ENCODE measurements around the gene DHX36. TPM values are rescaled to one million over a fixed set of nuclear protein-coding genes. Genes with fewer than 3 reads are reported as not detected.

DHX36 gene
- total RNA-seq, 6 experiments from 2014 or later: 17.6 to 39.1 (median 22.7) TPM

DNA sequence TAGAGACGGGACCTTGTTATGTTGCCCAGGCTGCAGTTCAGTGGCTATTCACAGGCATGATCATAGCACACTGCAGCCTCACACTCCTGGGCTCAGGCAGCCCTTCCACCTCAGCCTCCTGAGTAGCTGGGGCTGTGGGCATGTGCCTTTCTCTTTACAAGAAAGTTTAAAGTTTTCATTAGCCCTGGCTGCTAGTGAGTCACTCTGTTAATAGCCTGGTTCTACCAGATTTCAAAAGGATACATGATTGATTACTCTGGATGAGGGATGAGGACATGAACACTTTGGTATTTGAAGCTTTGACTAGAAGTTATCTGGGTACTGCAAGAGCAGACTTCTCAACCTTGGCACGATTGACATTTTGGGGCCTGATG is 95.1 kb downstream of the DHX36 start:
- Histone ChIP-seq H3K9me3 (no peaks in the 10 kb centered on the region), H3K36me3 (peaks cover 0 to 18% (median 5%) of the 10 kb centered on the region in 4 donors), H3K4me3 (no peak overlapping the region), H3K4me1 (no peaks in the 10 kb centered on the region), H3K27me3 (no peaks in the 10 kb centered on the region), H3K27ac (no peak overlapping the region)
- DNase-seq (no peak), ATAC-seq (no peak)
- intact Hi-C loops (cut with DNase I): no loop called here
- 79% methylated on average over 2 of the region's 2 CpGs for WGBS (ENCODE audit: insufficient coverage, low coverage, low lambda C conversion rate, missing lambda C conversion rate)
- TF ChIP-seq POLR2A (IDR thresholded peaks at IDR 0.05): no peak
- TF ChIP-seq, protein P1, sequence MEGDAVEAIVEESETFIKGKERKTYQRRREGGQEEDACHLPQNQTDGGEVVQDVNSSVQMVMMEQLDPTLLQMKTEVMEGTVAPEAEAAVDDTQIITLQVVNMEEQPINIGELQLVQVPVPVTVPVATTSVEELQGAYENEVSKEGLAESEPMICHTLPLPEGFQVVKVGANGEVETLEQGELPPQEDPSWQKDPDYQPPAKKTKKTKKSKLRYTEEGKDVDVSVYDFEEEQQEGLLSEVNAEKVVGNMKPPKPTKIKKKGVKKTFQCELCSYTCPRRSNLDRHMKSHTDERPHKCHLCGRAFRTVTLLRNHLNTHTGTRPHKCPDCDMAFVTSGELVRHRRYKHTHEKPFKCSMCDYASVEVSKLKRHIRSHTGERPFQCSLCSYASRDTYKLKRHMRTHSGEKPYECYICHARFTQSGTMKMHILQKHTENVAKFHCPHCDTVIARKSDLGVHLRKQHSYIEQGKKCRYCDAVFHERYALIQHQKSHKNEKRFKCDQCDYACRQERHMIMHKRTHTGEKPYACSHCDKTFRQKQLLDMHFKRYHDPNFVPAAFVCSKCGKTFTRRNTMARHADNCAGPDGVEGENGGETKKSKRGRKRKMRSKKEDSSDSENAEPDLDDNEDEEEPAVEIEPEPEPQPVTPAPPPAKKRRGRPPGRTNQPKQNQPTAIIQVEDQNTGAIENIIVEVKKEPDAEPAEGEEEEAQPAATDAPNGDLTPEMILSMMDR (IDR thresholded peaks at IDR 0.05): no peak

DNA sequence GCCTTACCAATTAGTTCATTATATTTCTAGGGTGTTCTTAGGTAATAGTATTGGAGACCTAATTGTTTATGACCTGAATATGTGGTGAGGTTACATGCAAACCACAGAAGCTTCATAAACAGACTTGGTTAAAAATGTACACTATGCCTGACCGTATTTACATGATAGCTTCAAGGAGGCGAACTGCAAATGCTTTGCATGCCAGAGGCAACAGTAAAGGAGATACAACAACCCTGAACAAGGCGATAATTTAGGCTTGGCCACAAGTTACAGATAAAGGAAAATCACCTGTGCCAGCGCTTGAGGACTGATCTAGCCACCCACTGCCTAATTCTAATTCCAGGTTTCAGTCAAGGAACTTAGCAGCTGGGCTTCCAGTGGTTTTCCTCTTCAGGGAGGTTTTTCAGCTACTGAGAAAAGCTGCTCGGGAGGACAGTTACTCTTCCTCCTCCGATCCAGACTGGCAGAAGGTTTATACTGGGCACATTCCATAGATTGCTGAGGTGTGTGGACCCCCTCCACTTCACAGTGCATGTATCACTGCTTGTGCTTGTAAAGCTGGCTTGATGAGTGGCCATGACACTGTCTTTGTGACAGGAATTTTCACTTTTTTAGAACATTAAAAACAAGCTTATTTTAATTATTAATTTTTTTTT is 95.6 kb downstream of the DHX36 start:
- intact Hi-C loops (cut with DNase I): no loop called here
- Histone ChIP-seq H3K4me1 (no peaks in the 10 kb centered on the region), H3K9me3 (no peaks in the 10 kb centered on the region), H3K27ac (no peak overlapping the region), H3K4me3 (no peak overlapping the region), H3K36me3 (peaks cover 0 to 18% (median 5%) of the 10 kb centered on the region in 4 donors), H3K27me3 (no peaks in the 10 kb centered on the region)
- no peak for ATAC-seq
- no peak for DNase-seq
- TF ChIP-seq, protein P1 (IDR thresholded peaks at IDR 0.05): no peak
- no peak for TF ChIP-seq POLR2A (IDR thresholded peaks at IDR 0.05)
- WGBS (ENCODE audit: insufficient coverage, low coverage, low lambda C conversion rate, missing lambda C conversion rate): 94% methylated on average over 6 of the region's 6 CpGs

DNA sequence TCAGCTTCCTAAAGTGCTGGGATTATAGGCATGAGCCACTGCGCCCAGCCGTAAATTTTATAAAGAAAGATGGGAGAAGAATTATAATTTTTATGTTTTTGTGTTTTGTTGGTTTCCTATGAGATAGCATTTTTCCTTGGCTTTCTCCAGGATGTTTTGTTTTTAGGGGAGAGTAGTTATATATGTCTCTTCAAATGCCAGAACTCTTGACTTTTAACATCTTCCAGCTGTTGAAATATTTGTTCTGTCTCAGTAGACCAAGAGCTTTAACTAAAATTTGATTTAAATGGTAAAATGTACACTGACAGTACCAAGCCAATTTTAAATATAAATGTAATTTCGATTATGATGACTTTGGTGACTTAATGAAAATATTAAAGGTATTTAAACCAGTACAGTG is 96.8 kb downstream of the DHX36 start:
- no peaks in the 10 kb centered on the region for H3K9me3 ChIP-seq
- intact Hi-C loops (cut with DNase I): no loop called here
- no peak for ATAC-seq
- TF ChIP-seq, protein P1 (IDR thresholded peaks at IDR 0.05): no peak
- no peak for TF ChIP-seq POLR2A (IDR thresholded peaks at IDR 0.05)
- H3K27ac ChIP-seq: no peak overlapping the region
- peaks cover 0 to 18% (median 5%) of the 10 kb centered on the region in 4 donors for H3K36me3 ChIP-seq
- 86% methylated on average over 3 of the region's 3 CpGs for WGBS (ENCODE audit: insufficient coverage, low coverage, low lambda C conversion rate, missing lambda C conversion rate)
- no peaks in the 10 kb centered on the region for H3K27me3 ChIP-seq
- no peaks in the 10 kb centered on the region for H3K4me1 ChIP-seq
- DNase-seq: no peak
- H3K4me3 ChIP-seq: no peak overlapping the region

DNA sequence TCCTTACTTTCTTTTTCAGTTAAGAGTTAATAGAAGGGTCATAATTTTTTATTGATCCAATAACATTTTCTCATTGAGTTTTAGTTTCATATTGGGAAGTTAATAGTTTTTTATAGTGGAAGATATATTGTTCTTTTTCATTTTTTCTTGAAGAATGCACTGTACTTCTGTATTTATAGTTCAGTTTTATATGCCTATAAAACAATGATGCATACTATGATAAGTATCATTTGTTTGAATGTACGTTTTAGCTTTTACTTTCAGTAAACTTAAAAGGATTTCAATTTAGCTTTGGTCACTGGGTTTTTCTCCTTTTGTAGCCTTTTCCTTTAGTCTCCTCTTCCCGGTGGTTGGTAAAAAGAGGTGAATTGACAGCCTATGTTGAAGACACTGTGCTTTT is 98.8 kb downstream of the DHX36 start:
- no peak for DNase-seq
- Histone ChIP-seq H3K4me3 (no peak overlapping the region), H3K36me3 (peaks cover 0 to 21% (median 5%) of the 10 kb centered on the region in 4 donors), H3K9me3 (no peaks in the 10 kb centered on the region), H3K27ac (no peak overlapping the region), H3K27me3 (no peaks in the 10 kb centered on the region), H3K4me1 (peaks cover 0 to 3% (median 0%) of the 10 kb centered on the region in 4 donors)
- ATAC-seq: no peak
- intact Hi-C loops (cut with DNase I): no loop called here
- no peak for TF ChIP-seq POLR2A (IDR thresholded peaks at IDR 0.05)
- TF ChIP-seq, protein P1 (IDR thresholded peaks at IDR 0.05): no peak
- 88% methylated on average over 2 of the region's 2 CpGs for WGBS (ENCODE audit: insufficient coverage, low coverage, low lambda C conversion rate, missing lambda C conversion rate)
